A549 (cell line): ENCODE measurements around the gene ACOT11. TPM values are rescaled to one million over a fixed set of nuclear protein-coding genes. Genes with fewer than 3 reads are reported as not detected.

Experiments used
- ATAC-seq, 2 experiments: fragments of 200-7000 bp in 1 of 2; fragments of >200 bp in 1 of 2; cut with Nextera tagmentation in 1 of 2; cut with Tn5 transposase in 1 of 2; 3 replicates each; pipeline versions ENCODE4 v1.8.0 to v1.9.1; 2018 to 2020; ENCODE audit warnings: mild to moderate bottlenecking in 1 of 2, moderate library complexity in 1 of 2
- CTCF ChIA-PET: fragments of 300-600 bp; sonication (Branson Sonifier 250); formaldehyde crosslinking; extraction: SDS; loops from one replicate; lab custom pipeline; 2021; ENCODE audit warnings: antibody characterized with exemption, inconsistent platforms; lab: Yijun Ruan, JAX
- POLR2A ChIA-PET: fragments of 350-600 bp; formaldehyde crosslinking; extraction: SDS; loops from one replicate; lab custom pipeline; 2021; ENCODE audit warnings: antibody characterized with exemption, inconsistent platforms; lab: Yijun Ruan, JAX
- DNase-seq, 2 experiments: peaks; one replicate each; pipeline versions ENCODE4 v3.0.0 to v3.0.0-alpha.2; 2011 to 2016; ENCODE audit warnings: low read depth in 1 of 2, low spot score in 1 of 2
- FAIRE-seq: peaks from 2 replicates; lab custom pipeline; 2011; peaks lifted over from hg19 to GRCh38; lab: Jason Lieb, UNC
- H3K27ac ChIP-seq, 2 experiments: fragments of >200 bp; sonication (Bioruptor Twin); formaldehyde crosslinking; 3 replicates each; pipeline ENCODE4 v1.5.1; 2016 to 2017
- H3K4me1 ChIP-seq: fragments of >200 bp; sonication (Bioruptor Twin); formaldehyde crosslinking; 3 replicates; pipeline ENCODE4 v1.6.1; 2016
- H3K4me2 ChIP-seq: fragments of >200 bp; sonication (Bioruptor Twin); formaldehyde crosslinking; 3 replicates; pipeline ENCODE4 v1.6.1; 2016
- H3K4me3 ChIP-seq: fragments of >200 bp; sonication (Bioruptor Twin); formaldehyde crosslinking; 3 replicates; pipeline ENCODE4 v1.5.1; 2016
- H3K9me3 ChIP-seq: fragments of >200 bp; sonication (Bioruptor Twin); formaldehyde crosslinking; 3 replicates; pipeline ENCODE4 v1.6.1; 2016
- BCL3 ChIP-seq: fragments of >200 bp; sonication (Bioruptor Twin); formaldehyde crosslinking; IDR thresholded peaks from 3 replicates; pipeline ENCODE4 v1.6.1; 2016
- BHLHE40 ChIP-seq: IDR thresholded peaks from 2 replicates; pipeline ENCODE4 v1.6.1; 2012; ENCODE audit warnings: low read depth, low read length, inconsistent platforms
- CBX8 ChIP-seq: fragments of 200-600 bp; sonication (generic); IDR thresholded peaks from 2 replicates; pipeline ENCODE4 v1.6.1; 2016
- CEBPB ChIP-seq, 2 experiments: fragments of >200 bp in 1 of 2; sonication (Bioruptor Twin) in 1 of 2; formaldehyde crosslinking in 1 of 2; IDR thresholded peaks; 2 replicates each; pipeline ENCODE4 v1.6.1; 2012 to 2016
- CHD2 ChIP-seq: fragments of 150-350 bp; IDR thresholded peaks from 2 replicates; pipeline ENCODE4 v1.6.1; 2014; ENCODE audit warnings: low read length; ENCODE audit not compliant: partially characterized antibody
- CHD4 ChIP-seq: fragments of 200-600 bp; sonication (generic); IDR thresholded peaks from 2 replicates; pipeline ENCODE4 v1.6.1; 2016; ENCODE audit warnings: antibody characterized with exemption, mild to moderate bottlenecking, borderline replicate concordance
- CTCF ChIP-seq: fragments of >200 bp; sonication (Bioruptor Twin); formaldehyde crosslinking; IDR thresholded peaks from 3 replicates; pipeline ENCODE4 v1.5.1; 2016
- E2F6 ChIP-seq: IDR thresholded peaks from 2 replicates; pipeline ENCODE4 v1.6.1; 2012; ENCODE audit warnings: low read depth, borderline replicate concordance
- EHF ChIP-seq: fragments of 250-450 bp; sonication (Bioruptor Pico); IDR thresholded peaks from 2 replicates; pipeline ENCODE4 v1.5.0; 2020; ENCODE audit warnings: mild to moderate bottlenecking
- EHMT2 ChIP-seq: fragments of 200-600 bp; sonication (generic); IDR thresholded peaks from 2 replicates; pipeline ENCODE4 v1.6.1; 2016; ENCODE audit warnings: antibody characterized with exemption, low read depth, mild to moderate bottlenecking, moderate library complexity
- EP300 ChIP-seq, 2 experiments: fragments of >200 bp; sonication (Bioruptor Twin); formaldehyde crosslinking; IDR thresholded peaks; 2 replicates in 1 of 2; 3 replicates in 1 of 2; pipeline ENCODE4 v1.6.1; 2016 to 2017
- HMGXB4 ChIP-seq: fragments of 250-450 bp; sonication (Bioruptor Pico); IDR thresholded peaks from 2 replicates; pipeline ENCODE4 v1.5.0; 2021; ENCODE audit warnings: mild to moderate bottlenecking, moderate library complexity, borderline replicate concordance
- HOXB13 ChIP-seq: fragments of 250-450 bp; sonication (Bioruptor Pico); IDR thresholded peaks from 2 replicates; pipeline ENCODE4 v1.5.0; 2020; ENCODE audit warnings: low read depth, mild to moderate bottlenecking, moderate library complexity
- MAFK ChIP-seq: fragments of 450-650 bp; IDR thresholded peaks from 2 replicates; pipeline ENCODE4 v1.6.1; 2014; ENCODE audit not compliant: partially characterized antibody
- MAX ChIP-seq: IDR thresholded peaks from 2 replicates; pipeline ENCODE4 v1.6.1; 2012
- MAZ ChIP-seq: fragments of 150-350 bp; IDR thresholded peaks from 2 replicates; pipeline ENCODE4 v1.6.1; 2014; ENCODE audit warnings: antibody characterized with exemption, low read depth, low read length, borderline replicate concordance
- NFE2L2 ChIP-seq: fragments of 150-350 bp; conservative IDR thresholded peaks from 2 replicates; pipeline ENCODE4 v1.6.1; 2014; ENCODE audit warnings: low read length
- NR3C1 ChIP-seq: fragments of >200 bp; sonication (Bioruptor Twin); formaldehyde crosslinking; IDR thresholded peaks from 3 replicates; pipeline ENCODE4 v1.6.1; 2017
- RAD21 ChIP-seq, 2 experiments: fragments of >200 bp in 1 of 2; sonication (Bioruptor Twin) in 1 of 2; formaldehyde crosslinking in 1 of 2; IDR thresholded peaks in 1 of 2; conservative IDR thresholded peaks in 1 of 2; 2 replicates in 1 of 2; 3 replicates in 1 of 2; pipeline ENCODE4 v1.6.1; 2012 to 2018; ENCODE audit warnings: inconsistent platforms in 1 of 2
- RFX5 ChIP-seq: fragments of 450-650 bp; IDR thresholded peaks from 2 replicates; pipeline ENCODE4 v1.7.1; 2014; ENCODE audit warnings: antibody characterized with exemption, mild to moderate bottlenecking, moderate library complexity
- RNF2 ChIP-seq: fragments of 200-600 bp; sonication (generic); IDR thresholded peaks from 2 replicates; pipeline ENCODE4 v1.6.1; 2016; ENCODE audit warnings: low read depth, mild to moderate bottlenecking, antibody characterized with exemption, moderate library complexity, borderline replicate concordance
- TFCP2L1 ChIP-seq: fragments of 250-450 bp; sonication (Bioruptor Pico); IDR thresholded peaks from 2 replicates; pipeline ENCODE4 v1.5.0; 2021; ENCODE audit warnings: mild to moderate bottlenecking
- WGBS: methylation state at CpG from one replicate; pipeline ENCODE4 v1.1.6; 2017; ENCODE audit errors: missing lambda C conversion rate; 5-methylcytosine and 5-hydroxymethylcytosine counted together
- polyA plus RNA-seq, 4 experiments: library from polyadenylated mRNA; depleted of rRNA in 3 of 4; stranded (reverse); fragments of >200 nt; fragmentation: RNase III in 1 of 4; extraction: RNeasy Plus Mini Kit Qiagen cat#74134 plus additional on column Dnase treatment in 1 of 4; gene quantifications; 2 replicates in 3 of 4; 3 replicates in 1 of 4; pipeline ENCODE4 v1.2.3, GENCODE V29; 2011 to 2017

Gene ACOT11
- polyA plus RNA-seq, 2 of the 4 experiments (the other 2 are of a cell fraction) = 1.7 TPM

GRCh38 chr1:54572542-54572850 is 24.5 kb downstream of the ACOT11 start:
- Histone ChIP-seq H3K4me3 (no peak overlapping the region), H3K4me2 (no peak overlapping the region), H3K9me3 (no peaks in the 10 kb centered on the region), H3K27ac (no peak overlapping the region), H3K4me1 (no peaks in the 10 kb centered on the region)
- no peak for FAIRE-seq
- ChIA-PET POLR2A (no interaction called here), CTCF (interaction anchor here (0.9 to 1.4 kb wide), 4 partner anchors 14 to 492 kb away, joined by 3 to 4 read pairs (median 3); partner anchors contain the start of gene ACOT11)
- no peak for DNase-seq
- ATAC-seq = no peak
- 74% methylated on average over 2 of the region's 3 CpGs for WGBS
- no peak for TF ChIP-seq NFE2L2

GRCh38 chr1:54574158-54574778 is 26.2 kb downstream of the ACOT11 start:
- H3K4me3 ChIP-seq = no peak overlapping the region
- 87% methylated on average over 9 of the region's 12 CpGs for WGBS
- H3K27ac ChIP-seq = no peak overlapping the region
- no peak for ATAC-seq
- no peaks in the 10 kb centered on the region for H3K9me3 ChIP-seq
- no peak for TF ChIP-seq BCL3
- TF ChIP-seq HOXB13 = no peak
- TF ChIP-seq EP300 (IDR thresholded peaks at IDR 0.05) = no peak
- no peak for TF ChIP-seq RAD21 (conservative IDR thresholded peaks at IDR 0.05 in 1 of 2, IDR thresholded peaks at IDR 0.05 in 1 of 2)
- no peak for TF ChIP-seq HMGXB4 (CRISPR knock-in tag)
- TF ChIP-seq CTCF = no peak
- no peak for TF ChIP-seq MAX
- no peak for TF ChIP-seq CEBPB (IDR thresholded peaks at IDR 0.05)
- TF ChIP-seq EHF (CRISPR knock-in tag) = no peak
- TF ChIP-seq CHD4 = no peak
- TF ChIP-seq, all 56 proteins: peak for 0
- no peak for FAIRE-seq
- no peak for DNase-seq
- CTCF ChIA-PET = no interaction called here
- POLR2A ChIA-PET = no interaction called here
- H3K4me2 ChIP-seq = no peak overlapping the region
- H3K4me1 ChIP-seq = no peaks in the 10 kb centered on the region

GRCh38 chr1:54575161-54575560 is 27.1 kb downstream of the ACOT11 start:
- Histone ChIP-seq H3K4me3 (no peak overlapping the region), H3K27ac (no peak overlapping the region), H3K4me2 (no peak overlapping the region), H3K4me1 (no peaks in the 10 kb centered on the region), H3K9me3 (no peaks in the 10 kb centered on the region)
- WGBS = 100% methylated on average over 1 of the region's 3 CpGs
- POLR2A ChIA-PET = no interaction called here
- no peak for FAIRE-seq
- DNase-seq = no peak
- CTCF ChIA-PET = no interaction called here
- ATAC-seq = no peak
- TF ChIP-seq TFCP2L1 (CRISPR knock-in tag) (no peak), RFX5 (no peak), BHLHE40 (no peak), MAZ (no peak), RNF2 (no peak), MAFK (no peak), EHF (CRISPR knock-in tag) (no peak), EHMT2 (no peak), CHD2 (no peak), CTCF (no peak), E2F6 (no peak), CBX8 (no peak), NR3C1 (no peak)
